ENCODE results near the gene NAV2. TPM values are rescaled to one million over a fixed set of nuclear protein-coding genes. Genes with fewer than 3 reads are reported as not detected.

Gene NAV2
- polyA plus RNA-seq, 1 donor from 2014 or later, result 3.0 TPM

DNA sequence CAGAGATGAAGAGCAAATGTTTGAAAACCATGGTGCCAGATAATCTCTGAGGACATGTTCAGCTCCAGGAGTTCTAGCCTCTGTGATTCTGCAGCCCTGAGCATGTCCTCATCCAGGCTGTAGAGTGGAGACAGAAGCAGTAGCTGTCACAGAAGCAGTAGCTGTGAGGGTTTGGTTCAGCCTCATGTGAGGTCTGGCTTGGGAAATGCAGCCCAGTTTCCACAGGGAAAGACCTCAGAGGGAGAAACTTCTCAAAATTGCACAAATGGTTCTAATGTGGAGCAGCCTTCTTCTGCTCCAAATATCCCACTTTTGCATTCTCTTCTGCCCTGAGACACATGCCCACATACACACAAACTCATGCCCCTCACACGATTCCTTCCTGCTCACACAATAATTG lies 399.2 kb downstream of the NAV2 start:
- Histone ChIP-seq H3K27me3 (ENCODE audit: insufficient read depth, low read depth, low read length) (no peaks in the 10 kb centered on the region), H2AFZ (ENCODE audit: low read depth, low read length) (no peak overlapping the region), H3K4me3 (ENCODE audit: low read length) (no peak overlapping the region), H4K20me1 (ENCODE audit: insufficient read depth) (no peaks in the 10 kb centered on the region), H3K9ac (ENCODE audit: low read length) (no peak overlapping the region), H3K27ac (ENCODE audit: low read length) (no peak overlapping the region), H3K79me2 (replicated peaks; ENCODE audit: insufficient read depth, low read length) (no peaks in the 10 kb centered on the region), H3K9me3 (ENCODE audit: low read length) (no peaks in the 10 kb centered on the region), H3F3A (ENCODE audit: insufficient read depth, low read length, poor library complexity, severe bottlenecking) (no peaks in the 10 kb centered on the region), H3K9me2 (ENCODE audit: insufficient read depth, low read length) (no peaks in the 10 kb centered on the region), H3K4me2 (ENCODE audit: low read length) (no peak overlapping the region), H3K36me3 (ENCODE audit: insufficient read depth, low read length) (no peaks in the 10 kb centered on the region)
- TF ChIP-seq RAD21 (conservative IDR thresholded peaks at IDR 0.05) (no peak), SMC3 (conservative IDR thresholded peaks at IDR 0.05; ENCODE audit: poor library complexity) (no peak), EZH2 (IDR thresholded peaks at IDR 0.05; ENCODE audit: borderline replicate concordance, insufficient read depth, low read length, poor library complexity, severe bottlenecking) (no peak), TAF1 (IDR thresholded peaks at IDR 0.05; ENCODE audit: low read depth) (no peak), MXI1 (conservative IDR thresholded peaks at IDR 0.05; ENCODE audit: poor library complexity, severe bottlenecking) (no peak), CTCF (IDR thresholded peaks at IDR 0.05; ENCODE audit: poor library complexity, severe bottlenecking) (no peak), POLR2AphosphoS5 (IDR thresholded peaks at IDR 0.05) (no peak), REST (IDR thresholded peaks at IDR 0.05; ENCODE audit: borderline replicate concordance) (no peak), EP300 (conservative IDR thresholded peaks at IDR 0.05; ENCODE audit: poor library complexity, severe bottlenecking) (no peak)

DNA sequence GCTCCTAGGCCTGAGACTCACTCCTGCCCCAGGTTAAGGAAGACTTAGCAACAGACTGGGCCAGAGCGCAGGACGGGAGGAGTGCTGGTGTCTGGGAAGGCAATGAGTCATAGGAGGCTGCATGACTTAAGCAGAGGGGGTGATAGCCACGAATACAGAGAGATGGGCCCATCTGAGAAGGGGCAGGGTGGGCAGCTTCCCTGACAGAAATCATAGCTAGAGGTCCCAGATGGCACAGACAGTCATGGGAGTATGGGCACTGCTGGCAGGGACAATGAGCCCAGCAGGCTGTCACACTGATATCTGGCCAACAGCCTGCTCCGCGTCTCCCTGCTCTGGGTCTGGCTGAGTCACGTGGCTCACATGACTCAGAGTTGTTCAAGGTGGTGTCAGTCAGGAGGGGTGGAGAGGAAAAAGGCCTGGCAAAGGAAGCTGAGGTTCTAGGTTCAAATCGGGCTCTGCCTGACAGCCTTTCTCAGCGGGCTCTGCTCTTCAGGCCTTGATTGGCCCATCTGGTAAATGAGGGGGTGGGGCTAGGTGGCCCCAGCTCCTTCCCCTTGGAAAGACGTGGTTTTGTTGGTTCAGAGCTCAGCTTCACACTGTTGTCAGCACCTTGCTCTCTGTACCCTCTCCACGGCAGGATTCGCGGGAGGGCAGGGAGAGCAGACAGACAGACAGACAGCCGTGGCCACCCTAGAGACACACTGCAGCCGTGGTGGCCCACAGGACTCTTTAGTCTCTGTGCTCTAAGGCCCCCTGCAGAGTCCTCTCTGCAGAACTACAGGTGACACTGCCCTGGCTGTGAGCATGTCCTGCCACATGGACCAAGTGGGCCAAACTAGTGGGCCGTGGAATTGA lies 399.9 kb downstream of the NAV2 start:
- TF ChIP-seq POLR2AphosphoS5 (IDR thresholded peaks at IDR 0.05) (no peak), SMC3 (conservative IDR thresholded peaks at IDR 0.05; ENCODE audit: poor library complexity) (no peak)
- H2AFZ ChIP-seq (ENCODE audit: low read depth, low read length), result no peak overlapping the region
- H3K9ac ChIP-seq (ENCODE audit: low read length), result no peak overlapping the region

More for the DNA sequence above, 399.9 kb downstream of the NAV2 start:
- H3K27me3 ChIP-seq (ENCODE audit: insufficient read depth, low read depth, low read length), result no peaks in the 10 kb centered on the region
- no peak overlapping the region for H3K27ac ChIP-seq (ENCODE audit: low read length)
- no peaks in the 10 kb centered on the region for H3F3A ChIP-seq (ENCODE audit: insufficient read depth, low read length, poor library complexity, severe bottlenecking)
- no peaks in the 10 kb centered on the region for H4K20me1 ChIP-seq (ENCODE audit: insufficient read depth)
- H3K4me2 ChIP-seq (ENCODE audit: low read length), result no peak overlapping the region
- no peaks in the 10 kb centered on the region for H3K9me3 ChIP-seq (ENCODE audit: low read length)
- no peak overlapping the region for H3K4me3 ChIP-seq (ENCODE audit: low read length)
- H3K36me3 ChIP-seq (ENCODE audit: insufficient read depth, low read length), result no peaks in the 10 kb centered on the region
- H3K79me2 ChIP-seq (replicated peaks; ENCODE audit: insufficient read depth, low read length), result no peaks in the 10 kb centered on the region
- no peaks in the 10 kb centered on the region for H3K9me2 ChIP-seq (ENCODE audit: insufficient read depth, low read length)

Measured in neural cell (in vitro differentiated cells).